ENCODE measurements around the gene USP32. TPM values are rescaled to one million over a fixed set of nuclear protein-coding genes. Genes with fewer than 3 reads are reported as not detected.

USP32 gene
- total RNA-seq, 1 experiment from 2014 or later, result 73.5 TPM

DNA sequence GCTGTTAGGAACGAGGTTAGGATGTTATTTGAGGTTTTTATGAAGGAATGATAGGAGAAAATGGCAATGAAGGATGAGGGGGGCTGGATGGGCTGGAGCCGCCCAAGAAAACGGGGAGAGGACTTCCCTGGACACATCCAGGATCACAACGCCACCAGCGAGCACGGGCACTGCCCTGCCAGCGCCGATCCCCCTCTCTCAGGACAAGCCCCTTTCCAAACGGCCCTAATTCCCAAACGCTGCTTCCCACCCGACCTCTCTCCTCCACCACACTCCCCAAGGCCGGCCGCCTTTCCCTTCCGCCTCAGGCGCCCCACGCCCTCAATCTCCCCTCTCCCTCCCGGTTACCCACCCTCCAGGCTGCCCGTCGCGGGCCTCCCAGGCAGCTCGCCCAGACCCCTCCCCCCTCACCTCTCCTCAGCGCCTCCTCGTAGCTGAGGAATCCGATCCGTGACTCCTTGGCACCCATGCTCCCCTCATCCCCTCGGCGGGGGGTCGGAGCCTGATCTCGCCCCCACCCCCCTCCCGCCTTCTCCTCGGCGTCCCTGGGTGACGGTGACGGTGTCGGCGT is 377 bp downstream of the USP32 start:
- H4K5ac ChIP-seq (ENCODE audit: insufficient read length, low read depth, low read length), result no peak overlapping the region
- DNase-seq, result no peak
- H2BK12ac ChIP-seq (ENCODE audit: insufficient read length, low read depth, low read length), result no peak overlapping the region
- no peak overlapping the region for H2AK5ac ChIP-seq (ENCODE audit: insufficient read length, low read length)
- Mint-ChIP-seq H3K36me3 (ENCODE audit: insufficient read depth in 1 of 3, low read depth in 3 of 3) (no peaks in the 10 kb centered on the region), H3K9me3 (no peaks in the 10 kb centered on the region), H3K4me1 (peaks cover 44 to 46% of the 10 kb centered on the region in 2 experiments), H3K4me3 (peak overlapping the region; percentile 89 to 98), H3K27ac (peak overlapping the region; percentile 79 to 93 (median 88)), H3K27me3 (ENCODE audit: low read depth) (no peaks in the 10 kb centered on the region)
- peaks cover 10% of the 10 kb centered on the region for H3K23me2 ChIP-seq (ENCODE audit: insufficient read length, low read depth, low read length, poor library complexity, severe bottlenecking)
- no peak overlapping the region for H4K8ac ChIP-seq (replicated peaks; ENCODE audit: insufficient read length, low read depth, low read length)
- peaks cover 6% of the 10 kb centered on the region; the same call in 1 of the 2 replicates for H3K4me1 ChIP-seq (ENCODE audit: insufficient read depth, low read length)
- no peak for TF ChIP-seq CTCF (conservative IDR thresholded peaks at IDR 0.05)
- no peak overlapping the region for H3K56ac ChIP-seq (ENCODE audit: insufficient read length, low read depth, low read length)
- H3T11ph ChIP-seq (ENCODE audit: low read length), result no peak overlapping the region
- H3K27ac ChIP-seq (ENCODE audit: insufficient read length, low read depth, low read length), result peak overlapping the region; percentile 1
- no peaks in the 10 kb centered on the region for H4K20me1 ChIP-seq (ENCODE audit: control insufficient read depth, insufficient read depth, insufficient read length)
- no peak overlapping the region for H3K4ac ChIP-seq (ENCODE audit: low read depth, low read length)
- no peak overlapping the region for H2AFZ ChIP-seq (ENCODE audit: low read length)
- H2BK20ac ChIP-seq (ENCODE audit: low read depth, low read length, poor library complexity, severe bottlenecking), result no peak overlapping the region
- no peaks in the 10 kb centered on the region for H3K9me3 ChIP-seq (ENCODE audit: control insufficient read depth, low read depth, low read length)
- peak overlapping the region; percentile 60; the same call in 1 of the 2 replicates for H3K14ac ChIP-seq (ENCODE audit: insufficient read depth, low read length)
- peaks cover 27% of the 10 kb centered on the region; the same call in 1 of the 2 replicates for H3K79me2 ChIP-seq (ENCODE audit: insufficient read depth, low read length)
- no peak overlapping the region for H2BK15ac ChIP-seq (ENCODE audit: low read depth, low read length)
- no CpG with 5 or more reads among the region's 36 CpGs for WGBS (ENCODE audit: extremely low coverage, insufficient read length, low lambda C conversion rate)
- no peak overlapping the region for H2BK120ac ChIP-seq (ENCODE audit: low read depth, low read length, poor library complexity, severe bottlenecking)
- peak overlapping the region; percentile 99 for H3K4me2 ChIP-seq (ENCODE audit: insufficient read depth, insufficient read length, low read length)
- no peak overlapping the region for H2BK5ac ChIP-seq (ENCODE audit: insufficient read length, low read length)
- H4K91ac ChIP-seq (ENCODE audit: insufficient read length, low read depth, low read length), result no peak overlapping the region
- H3K23ac ChIP-seq (ENCODE audit: insufficient read length, low read depth, low read length), result peak overlapping the region; percentile 39
- H3K18ac ChIP-seq (ENCODE audit: insufficient read length, low read depth, low read length), result peak overlapping the region; percentile 38
- no peaks in the 10 kb centered on the region for H3K79me1 ChIP-seq (ENCODE audit: insufficient read depth, low read depth, low read length, poor library complexity, severe bottlenecking)
- H3K9ac ChIP-seq (ENCODE audit: extremely low read depth, insufficient read length, low read length), result peak overlapping the region; percentile 82
- H3K27me3 ChIP-seq (ENCODE audit: insufficient read depth, low read length), result no peaks in the 10 kb centered on the region
